Panc1 (cell line): Measurements from ENCODE around the gene ERG.

Experiments
- CTCF ChIP-seq: fragments of 450-650 bp; IDR thresholded peaks from 2 replicates; pipeline ENCODE4 v1.5.1; 2017; ENCODE audit warnings: mild to moderate bottlenecking
- POLR2AphosphoS5 ChIP-seq: IDR thresholded peaks from 2 replicates; pipeline ENCODE4 v1.6.1; 2012; ENCODE audit warnings: mild to moderate bottlenecking, low read depth, low read length, moderate library complexity

GRCh38 chr21:38454161-38454560 lies 44.1 kb downstream of the ERG start:
- no peak for TF ChIP-seq CTCF
- no peak for TF ChIP-seq POLR2AphosphoS5
